GM18526 (cell line): ENCODE data around the gene CEP20.

Experiments
- POLR2A ChIP-seq: IDR thresholded peaks from 3 replicates; pipeline ENCODE4 v1.6.1; 2011; ENCODE audit not compliant: insufficient read length; ENCODE audit errors: extremely low read depth

CEP20 gene

GRCh38 chr16:15874745-15875314 is 13.6 kb downstream of the CEP20 start:
- no peak for TF ChIP-seq POLR2A

- TF ChIP-seq POLR2A: no peak
Observed at GRCh38 chr16:15873737-15874136, 14.7 kb downstream of the CEP20 start.

GRCh38 chr16:15873301-15873700 is 15.1 kb downstream of the CEP20 start:
- TF ChIP-seq POLR2A: no peak

GRCh38 chr16:15870011-15870410 is 18.4 kb downstream of the CEP20 start:
- TF ChIP-seq POLR2A: no peak

- no peak for TF ChIP-seq POLR2A
Observed at GRCh38 chr16:15866451-15866850, 22.0 kb downstream of the CEP20 start.

GRCh38 chr16:15865742-15866141 is 22.7 kb downstream of the CEP20 start:
- TF ChIP-seq POLR2A: no peak

GRCh38 chr16:15864939-15865338 is 23.5 kb downstream of the CEP20 start:
- TF ChIP-seq POLR2A: no peak

- no peak for TF ChIP-seq POLR2A
Observed at GRCh38 chr16:15861996-15862395, 26.4 kb downstream of the CEP20 start.

- TF ChIP-seq POLR2A: no peak
Observed at GRCh38 chr16:15858921-15859668, 29.3 kb downstream of the CEP20 start.

GRCh38 chr16:15857724-15858560 is 30.5 kb downstream of the CEP20 start:
- no peak for TF ChIP-seq POLR2A

- TF ChIP-seq POLR2A: no peak
Observed at GRCh38 chr16:15856901-15857698, 31.3 kb downstream of the CEP20 start, which contains the start of gene MYH11. TSS of gene MYH11 (minus strand) at chr16:15857028. CDS start at chr16:15838252, 18,776 bp downstream.

- TF ChIP-seq POLR2A: no peak
Observed at GRCh38 chr16:15856182-15856581, 32.2 kb downstream of the CEP20 start.

GRCh38 chr16:15855704-15856003 is 32.7 kb downstream of the CEP20 start:
- TF ChIP-seq POLR2A: no peak

- no peak for TF ChIP-seq POLR2A
Observed at GRCh38 chr16:15854906-15855703, 33.3 kb downstream of the CEP20 start.
